Suppressor macrophage treated with lipopolysaccharide for 1 hour (primary cell): ENCODE data around the gene TOM1L2.
A peak's percentile ranks its signal among the peaks of the same experiment; 100 is the strongest.
"Not testable (repeated sequence)": the region's sequence is repeated elsewhere in the genome, so short reads cannot be mapped to it uniquely, and the experiment has no call there.

Experiments
- DNase-seq, 3 donors: peaks; one replicate each; pipeline ENCODE4 v3.0.0-alpha.2; 2020 to 2022

TOM1L2 gene

GRCh38 chr17:17940441-17940911 lies 31.7 kb downstream of the TOM1L2 start:
- peak in 1 of 3 donors; percentile 11 for DNase-seq

- not testable (repeated sequence) for DNase-seq
These were observed 32.3 kb downstream of the TOM1L2 start for GRCh38 chr17:17939941-17940340.

DNA sequence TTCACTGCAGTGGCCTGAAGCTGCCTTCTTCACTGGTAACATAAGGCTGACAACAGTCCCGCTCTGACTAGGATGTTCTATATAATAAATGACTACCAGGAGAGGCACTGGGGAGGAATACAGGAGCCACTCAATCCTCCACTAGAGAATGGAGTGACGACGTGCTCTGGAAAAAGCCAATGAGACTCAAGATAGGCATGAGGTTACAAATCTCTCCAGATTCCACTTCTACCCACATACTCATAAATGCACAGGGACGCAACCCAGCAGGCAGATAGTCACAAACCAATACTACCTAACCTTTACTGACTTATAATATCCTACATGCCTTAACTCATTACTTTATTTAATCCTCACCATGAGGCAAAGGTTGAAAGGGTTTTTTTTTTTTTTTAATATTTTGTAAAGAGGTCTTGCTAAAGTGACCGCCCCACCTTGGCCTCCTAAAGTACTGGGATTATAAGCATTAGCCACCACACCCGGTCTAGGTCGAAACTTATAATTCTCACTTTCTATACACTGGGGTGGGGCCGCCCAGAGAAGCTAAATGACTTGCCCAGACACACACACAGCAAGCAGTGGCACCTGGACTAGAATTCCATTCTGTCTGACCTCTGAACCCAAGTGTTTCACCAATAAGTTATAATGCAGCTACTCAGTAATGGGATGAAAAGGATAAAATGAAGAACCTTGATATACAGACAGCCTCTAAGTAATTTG lies 33.7 kb downstream of the TOM1L2 start:
- peak in 1 of 3 donors; percentile 10 for DNase-seq

DNA sequence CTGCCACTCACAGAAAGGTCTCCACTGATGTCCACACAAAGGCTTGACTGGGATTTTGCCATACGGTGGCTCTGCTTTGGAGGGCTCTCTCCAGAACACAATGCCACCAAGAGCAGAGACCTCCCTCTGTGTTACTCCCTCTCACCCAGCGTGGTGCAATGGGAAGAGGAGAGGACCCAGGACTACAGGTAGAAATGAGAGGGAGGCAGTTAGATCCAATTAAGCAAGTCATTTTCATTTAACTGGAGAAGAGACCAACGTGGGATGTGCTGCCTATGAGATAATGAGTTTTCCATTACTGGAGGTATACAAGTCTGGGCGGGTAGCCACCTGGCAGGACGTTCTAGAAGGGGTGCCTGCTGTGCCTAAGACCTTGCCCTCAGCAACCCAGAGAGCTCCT lies 34.2 kb downstream of the TOM1L2 start:
- peak in 1 of 3 donors; percentile 11 for DNase-seq

GRCh38 chr17:17937201-17937853 lies 34.9 kb downstream of the TOM1L2 start:
- peak in 2 of 3 donors; percentile 41 to 58 for DNase-seq

- peak; percentile 85 to 92 (median 88) for DNase-seq
These were observed 36.6 kb downstream of the TOM1L2 start for GRCh38 chr17:17935321-17936271.

DNA sequence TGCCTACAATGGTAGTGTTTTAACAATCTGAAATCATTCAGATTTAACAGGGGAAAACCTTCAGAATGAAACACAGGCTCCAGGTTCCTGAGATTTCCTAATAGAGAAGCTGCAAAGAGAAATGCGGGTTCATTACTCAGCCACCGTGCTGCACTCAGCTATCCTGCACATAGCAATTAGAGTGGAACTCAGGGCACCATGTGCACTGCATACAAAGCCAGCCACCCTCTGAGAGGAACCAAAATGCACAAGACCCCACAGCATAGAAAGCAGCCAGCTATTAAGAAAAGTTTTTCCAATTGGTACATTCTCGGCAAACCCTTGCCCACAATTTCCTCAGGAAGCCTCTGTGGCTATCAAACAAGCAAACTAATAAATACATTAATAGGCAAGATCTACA lies 37.4 kb downstream of the TOM1L2 start:
- DNase-seq = peak; percentile 63 to 71 (median 66)

DNA sequence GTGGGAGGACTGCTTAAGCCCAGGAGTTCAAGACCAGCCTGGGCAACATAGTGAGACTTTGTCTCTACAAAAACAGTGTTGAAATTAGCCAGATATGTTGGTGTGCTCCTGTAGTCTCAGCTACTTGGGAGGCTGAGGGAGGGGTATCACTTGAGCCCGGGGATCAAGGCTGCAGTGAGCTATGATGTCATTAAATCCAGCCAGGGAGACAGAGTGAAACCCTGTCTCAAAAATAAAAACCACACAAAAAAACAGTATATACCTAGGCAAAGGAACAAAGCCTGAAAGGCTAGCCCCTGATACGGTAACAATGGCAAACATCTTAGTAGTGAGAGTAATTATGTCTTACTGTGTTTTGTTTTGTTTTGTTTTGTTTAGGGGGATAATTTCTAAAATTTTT lies 38.0 kb downstream of the TOM1L2 start:
- peak in 1 of 3 donors; percentile 17 for DNase-seq

DNA sequence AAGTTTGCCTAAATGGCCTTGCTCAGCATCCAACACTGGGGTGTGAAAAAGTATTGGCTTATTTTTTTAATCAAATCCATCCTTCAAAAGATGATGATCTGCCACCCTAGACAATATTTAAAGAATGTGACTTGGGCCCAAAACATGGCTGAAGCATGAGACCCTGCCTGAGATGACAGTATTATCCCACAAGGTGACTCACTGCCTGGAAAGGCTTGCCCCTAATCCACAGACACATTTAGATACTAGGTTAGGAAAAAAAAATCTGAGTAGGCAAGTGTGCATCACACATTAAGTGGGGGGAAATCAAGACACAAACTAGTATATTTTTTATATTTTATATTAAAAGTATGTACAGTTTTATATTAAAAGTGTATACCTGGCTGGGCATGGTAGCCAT lies 38.4 kb downstream of the TOM1L2 start:
- peak in 1 of 3 donors; percentile 20 for DNase-seq

GRCh38 chr17:17931159-17931558 lies 41.0 kb downstream of the TOM1L2 start:
- DNase-seq = peak in 1 of 3 donors; percentile 12

GRCh38 chr17:17930674-17931073 lies 41.5 kb downstream of the TOM1L2 start:
- DNase-seq = peak in 1 of 3 donors; percentile 13

DNA sequence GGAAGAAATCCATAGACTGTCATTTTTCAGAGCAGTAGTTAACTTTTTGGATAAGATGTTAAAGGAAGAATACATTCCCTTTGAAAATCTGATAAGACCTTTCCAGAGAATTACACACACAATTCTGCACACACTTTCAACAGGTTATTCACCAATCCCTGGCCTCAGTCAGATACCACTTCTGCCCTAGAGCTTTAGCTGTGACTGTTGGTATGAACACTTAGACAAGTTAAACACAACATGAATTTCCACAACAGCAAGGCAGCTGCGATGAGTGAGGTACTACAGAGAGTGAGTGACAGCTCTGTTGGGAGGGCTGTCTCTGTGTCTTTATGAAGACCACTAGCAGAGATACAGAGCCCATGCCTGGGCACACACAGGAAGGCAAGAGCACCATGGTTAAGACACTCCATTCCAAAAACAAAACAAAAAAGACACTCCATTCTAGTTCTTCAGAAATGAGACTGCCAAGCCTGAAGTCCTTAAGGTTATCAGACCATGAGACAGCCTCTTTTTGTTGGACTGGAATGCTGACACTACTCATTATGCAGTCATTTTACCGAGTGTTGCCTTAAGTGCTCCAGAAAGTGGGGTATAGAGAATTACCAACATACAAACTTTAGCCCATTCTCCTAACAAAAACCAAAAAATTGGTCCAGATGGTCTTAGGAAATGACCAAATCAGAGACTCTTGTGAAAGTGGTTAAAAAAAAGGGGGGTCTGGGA lies 42.4 kb downstream of the TOM1L2 start:
- no peak for DNase-seq

- no peak for DNase-seq
These were observed 43.6 kb downstream of the TOM1L2 start for GRCh38 chr17:17928398-17929287.

GRCh38 chr17:17926840-17927449 lies 45.3 kb downstream of the TOM1L2 start:
- DNase-seq = no peak

DNA sequence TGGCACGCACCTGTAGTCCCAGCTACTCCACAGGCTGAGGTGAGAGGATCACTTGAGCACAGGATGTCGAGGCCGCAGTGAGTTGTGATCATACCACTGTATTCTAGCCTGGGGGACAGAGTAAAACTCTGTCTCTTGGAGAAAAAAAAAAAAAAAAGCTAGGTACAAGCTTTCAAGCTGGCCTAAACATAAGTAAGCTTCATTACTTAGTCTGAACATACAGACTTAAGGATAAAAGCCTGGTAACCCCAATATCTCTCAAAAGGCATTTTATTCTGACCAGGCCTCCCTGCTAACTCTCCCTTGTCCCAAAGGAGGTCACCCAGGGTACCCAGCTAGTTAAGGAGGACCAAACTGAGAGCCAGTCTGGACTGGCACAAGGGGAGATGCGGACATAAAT lies 46.2 kb downstream of the TOM1L2 start:
- no peak for DNase-seq

DNA sequence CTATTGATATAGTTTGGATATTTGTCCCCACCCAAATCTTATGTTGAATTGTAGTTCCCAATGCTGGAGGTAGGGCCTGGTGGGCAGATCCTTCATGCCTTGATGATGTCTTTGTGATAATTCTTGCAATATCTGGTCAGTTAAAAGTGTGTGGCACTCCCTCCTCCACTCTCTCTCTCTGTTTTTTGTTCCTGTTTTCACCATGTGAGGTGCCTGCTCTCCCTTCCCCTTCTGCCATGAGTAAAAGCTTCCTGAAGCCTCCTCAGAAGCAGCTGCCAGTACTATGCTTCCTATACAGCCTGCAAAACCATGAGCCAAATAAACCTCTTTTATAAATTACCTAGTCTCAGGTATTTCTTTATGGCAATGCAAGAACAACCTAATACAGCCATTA lies 47.3 kb downstream of the TOM1L2 start:
- DNase-seq = peak in 1 of 3 donors; percentile 26

DNA sequence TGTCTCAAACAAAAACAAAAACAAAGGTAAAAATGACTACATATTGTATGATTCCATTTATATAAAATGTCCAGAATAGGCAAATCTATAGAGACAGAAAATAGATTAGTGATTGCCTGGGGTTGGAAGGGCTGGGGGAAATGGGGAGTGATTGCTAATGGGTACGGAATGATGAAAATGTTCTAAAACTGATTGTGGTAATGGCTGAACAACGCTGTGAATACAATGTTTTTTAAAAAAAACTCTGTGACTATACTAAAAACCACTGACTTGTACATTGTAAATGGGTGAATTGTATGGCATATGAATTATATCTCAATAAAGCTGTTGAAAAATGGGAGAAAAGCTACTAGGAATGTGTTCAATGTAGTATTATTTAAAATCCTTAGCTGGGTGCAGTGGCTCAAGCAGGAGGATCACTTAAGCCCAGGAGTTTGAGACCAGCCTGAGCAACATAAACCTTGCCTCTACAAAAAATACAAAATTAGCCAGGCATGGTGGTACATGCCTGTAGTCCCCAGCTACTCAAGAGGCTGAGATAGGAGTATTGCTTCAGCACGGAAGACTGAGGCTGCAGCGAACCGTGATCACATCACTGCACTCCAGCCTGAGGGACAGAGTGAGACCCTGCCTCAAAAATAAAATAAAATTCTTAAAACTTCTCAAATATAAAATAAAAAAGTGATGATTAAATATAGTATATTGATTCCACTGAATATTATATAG lies 47.9 kb downstream of the TOM1L2 start:
- DNase-seq = no peak

- DNase-seq = no peak
These were observed 50.1 kb downstream of the TOM1L2 start for GRCh38 chr17:17922070-17922614.

GRCh38 chr17:17921192-17922069 lies 50.8 kb downstream of the TOM1L2 start:
- peak in 2 of 3 donors; percentile 10 to 22 for DNase-seq
